RWPE2 (cell line): Measurements from ENCODE around the gene COQ4.

Experiments used
- ATAC-seq: fragments of 200-7000 bp; cut with Tn5 transposase; 3 replicates; pipeline ENCODE4 v1.9.1; 2021; ENCODE audit warnings: low read depth
- DNase-seq: peaks from one replicate; pipeline ENCODE4 v3.0.0-alpha.2; 2020; ENCODE audit warnings: low spot score
- H3K27ac ChIP-seq: fragments of 450-650 bp; 2 replicates; pipeline ENCODE4 v1.5.1; 2017; ENCODE audit warnings: mild to moderate bottlenecking; ENCODE audit not compliant: poor library complexity, severe bottlenecking
- H3K27me3 ChIP-seq: fragments of 250-450 bp; sonication (Bioruptor Pico); 2 replicates; pipeline ENCODE4 v1.5.1; 2021; ENCODE audit warnings: mild to moderate bottlenecking, moderate library complexity; ENCODE audit not compliant: insufficient read depth, poor library complexity, severe bottlenecking
- H3K36me3 ChIP-seq: fragments of 250-450 bp; sonication (Bioruptor Pico); 2 replicates; pipeline ENCODE4 v1.5.1; 2020; ENCODE audit warnings: low read depth, mild to moderate bottlenecking, moderate library complexity
- H3K4me1 ChIP-seq: fragments of 250-450 bp; sonication (Bioruptor Pico); 2 replicates; pipeline ENCODE4 v1.5.1; 2021; ENCODE audit warnings: mild to moderate bottlenecking, moderate library complexity; ENCODE audit not compliant: insufficient read depth, poor library complexity, severe bottlenecking
- H3K4me3 ChIP-seq: fragments of 250-450 bp; sonication (Bioruptor Pico); 2 replicates; pipeline ENCODE4 v1.5.1; 2021; ENCODE audit warnings: mild to moderate bottlenecking, moderate library complexity; ENCODE audit not compliant: severe bottlenecking
- H3K9me3 ChIP-seq: fragments of 250-450 bp; sonication (Bioruptor Pico); 2 replicates; pipeline ENCODE4 v1.5.1; 2021; ENCODE audit warnings: mild to moderate bottlenecking, moderate library complexity; ENCODE audit not compliant: severe bottlenecking
- CTCF ChIP-seq: fragments of 450-650 bp; IDR thresholded peaks from one replicate; pipeline ENCODE4 v1.5.1; 2017; ENCODE audit warnings: mild to moderate bottlenecking, moderate library complexity; ENCODE audit not compliant: poor library complexity, severe bottlenecking

COQ4 gene

GRCh38 chr9:128304971-128305288 lies 17.7 kb upstream of the COQ4 start:
- no peaks in the 10 kb centered on the region for H3K27me3 ChIP-seq
- DNase-seq (no peak), ATAC-seq (no peak)
- H3K4me1 ChIP-seq = peaks cover 19% of the 10 kb centered on the region
- H3K27ac ChIP-seq = no peak overlapping the region
- H3K9me3 ChIP-seq = no peaks in the 10 kb centered on the region
- TF ChIP-seq CTCF = no peak
- peaks cover 17% of the 10 kb centered on the region for H3K36me3 ChIP-seq
- no peak overlapping the region for H3K4me3 ChIP-seq

GRCh38 chr9:128309551-128309950 lies 13.1 kb upstream of the COQ4 start:
- peaks cover 40% of the 10 kb centered on the region for H3K36me3 ChIP-seq

GRCh38 chr9:128310461-128310860 lies 12.2 kb upstream of the COQ4 start:
- no peak for TF ChIP-seq CTCF
- Histone ChIP-seq H3K27me3 (no peaks in the 10 kb centered on the region), H3K36me3 (peaks cover 49% of the 10 kb centered on the region), H3K4me1 (peaks cover 19% of the 10 kb centered on the region), H3K9me3 (no peaks in the 10 kb centered on the region), H3K4me3 (no peak overlapping the region), H3K27ac (no peak overlapping the region)
- DNase-seq (no peak), ATAC-seq (no peak)

More at GRCh38 chr9:128309551-128309950, 13.1 kb upstream of the COQ4 start:
- DNase-seq (no peak), ATAC-seq (no peak)
- Histone ChIP-seq H3K4me3 (no peak overlapping the region), H3K27ac (no peak overlapping the region), H3K9me3 (no peaks in the 10 kb centered on the region), H3K27me3 (no peaks in the 10 kb centered on the region), H3K4me1 (peaks cover 19% of the 10 kb centered on the region)
- TF ChIP-seq CTCF = no peak

GRCh38 chr9:128314697-128315096 lies 7.9 kb upstream of the COQ4 start:
- Histone ChIP-seq H3K4me3 (no peak overlapping the region), H3K36me3 (peaks cover 53% of the 10 kb centered on the region)
- ATAC-seq = no peak

GRCh38 chr9:128316421-128316820 lies 6.2 kb upstream of the COQ4 start:
- no peak for TF ChIP-seq CTCF
- Histone ChIP-seq H3K4me3 (no peak overlapping the region), H3K9me3 (no peaks in the 10 kb centered on the region), H3K27ac (no peak overlapping the region), H3K4me1 (no peaks in the 10 kb centered on the region), H3K36me3 (peaks cover 48% of the 10 kb centered on the region), H3K27me3 (no peaks in the 10 kb centered on the region)
- ATAC-seq = no peak
- no peak for DNase-seq

More at GRCh38 chr9:128314697-128315096, 7.9 kb upstream of the COQ4 start:
- Histone ChIP-seq H3K4me1 (no peaks in the 10 kb centered on the region), H3K9me3 (no peaks in the 10 kb centered on the region), H3K27me3 (no peaks in the 10 kb centered on the region), H3K27ac (no peak overlapping the region)
- no peak for DNase-seq
- TF ChIP-seq CTCF = no peak
